Activated CD8-positive, alpha-beta memory T cell treated with anti-CD3 and anti-CD28 coated beads, Interleukin-2, amount 10 ng/mL, durations not matched to agents 7 days and 5 days (primary cell): ENCODE data around the gene TBX4. TPM values are rescaled to one million over a fixed set of nuclear protein-coding genes. Genes with fewer than 3 reads are reported as not detected.

Experiments used
- ATAC-seq: fragments of 150-1000 bp; cut with Tn5 transposase; one replicate; pipeline ENCODE4 v1.10.0; 2021; ENCODE audit warnings: moderate library complexity
- CTCF ChIA-PET: fragments of 350-600 bp; sonication (Branson Sonifier 250); formaldehyde crosslinking; loops from one replicate; lab custom pipeline; 2021; ENCODE audit warnings: antibody characterized with exemption; lab: Charles Lee
- DNase-seq: peaks from one replicate; pipeline ENCODE4 v3.0.0-alpha.2; 2020
- H3K27ac Mint-ChIP-seq: one replicate; pipeline ENCODE4 v1.8.0; 2021; ENCODE audit warnings: mild to moderate bottlenecking, mixed read lengths
- H3K27me3 Mint-ChIP-seq: one replicate; pipeline ENCODE4 v1.8.0; 2021; ENCODE audit warnings: mixed read lengths
- H3K36me3 Mint-ChIP-seq: one replicate; pipeline ENCODE4 v1.8.0; 2021; ENCODE audit warnings: mild to moderate bottlenecking, mixed read lengths
- H3K4me1 Mint-ChIP-seq: one replicate; pipeline ENCODE4 v1.8.0; 2021; ENCODE audit warnings: mixed read lengths
- H3K4me3 Mint-ChIP-seq: one replicate; pipeline ENCODE4 v1.8.0; 2021; ENCODE audit warnings: mild to moderate bottlenecking, moderate library complexity, mixed read lengths
- H3K9me3 Mint-ChIP-seq: one replicate; pipeline ENCODE4 v1.8.0; 2022; ENCODE audit warnings: low read depth, mixed read lengths
- total RNA-seq, 2 experiments: library from RNA; stranded (reverse); gene quantifications; one replicate each; pipeline ENCODE4 v1.2.3, GENCODE V29; 2021

TBX4 gene
- total RNA-seq, 2 experiments from 2014 or later: not detected

DNA sequence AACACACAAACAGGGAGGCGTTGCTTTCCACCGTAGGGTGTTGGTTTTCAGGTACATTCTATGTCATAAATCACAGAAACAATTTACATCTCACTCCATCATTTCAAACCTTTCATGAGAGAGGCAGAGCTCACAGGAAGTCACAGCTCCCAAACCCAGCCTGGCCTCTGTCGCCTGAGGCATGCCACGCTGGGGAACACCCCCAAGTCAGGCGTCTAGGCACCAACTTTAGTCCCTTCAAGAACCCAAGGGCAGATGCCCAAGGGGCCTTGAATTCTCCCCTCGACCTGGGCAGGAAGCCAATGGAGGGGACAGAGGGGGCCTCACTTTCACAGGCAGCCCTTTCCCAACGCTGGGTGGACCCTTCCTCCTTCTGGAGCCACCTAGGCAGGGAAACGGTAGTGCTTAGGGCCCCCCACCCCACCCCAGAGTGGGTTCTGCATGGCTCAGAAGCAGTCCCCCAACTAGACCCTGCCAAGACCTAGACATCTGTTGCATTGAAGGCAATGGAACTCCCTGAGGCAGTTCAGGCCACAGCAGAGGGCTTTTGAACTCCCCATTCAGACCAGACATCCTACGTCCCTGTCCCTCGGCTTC lies 10.6 kb downstream of the TBX4 start:
- Mint-ChIP-seq H3K27ac (no peak overlapping the region), H3K9me3 (no peaks in the 10 kb centered on the region), H3K4me1 (peaks cover 7% of the 10 kb centered on the region), H3K36me3 (no peaks in the 10 kb centered on the region), H3K4me3 (no peak overlapping the region), H3K27me3 (peaks cover 69% of the 10 kb centered on the region)
- DNase-seq (no peak), ATAC-seq (no peak)
- CTCF ChIA-PET: no interaction called here

DNA sequence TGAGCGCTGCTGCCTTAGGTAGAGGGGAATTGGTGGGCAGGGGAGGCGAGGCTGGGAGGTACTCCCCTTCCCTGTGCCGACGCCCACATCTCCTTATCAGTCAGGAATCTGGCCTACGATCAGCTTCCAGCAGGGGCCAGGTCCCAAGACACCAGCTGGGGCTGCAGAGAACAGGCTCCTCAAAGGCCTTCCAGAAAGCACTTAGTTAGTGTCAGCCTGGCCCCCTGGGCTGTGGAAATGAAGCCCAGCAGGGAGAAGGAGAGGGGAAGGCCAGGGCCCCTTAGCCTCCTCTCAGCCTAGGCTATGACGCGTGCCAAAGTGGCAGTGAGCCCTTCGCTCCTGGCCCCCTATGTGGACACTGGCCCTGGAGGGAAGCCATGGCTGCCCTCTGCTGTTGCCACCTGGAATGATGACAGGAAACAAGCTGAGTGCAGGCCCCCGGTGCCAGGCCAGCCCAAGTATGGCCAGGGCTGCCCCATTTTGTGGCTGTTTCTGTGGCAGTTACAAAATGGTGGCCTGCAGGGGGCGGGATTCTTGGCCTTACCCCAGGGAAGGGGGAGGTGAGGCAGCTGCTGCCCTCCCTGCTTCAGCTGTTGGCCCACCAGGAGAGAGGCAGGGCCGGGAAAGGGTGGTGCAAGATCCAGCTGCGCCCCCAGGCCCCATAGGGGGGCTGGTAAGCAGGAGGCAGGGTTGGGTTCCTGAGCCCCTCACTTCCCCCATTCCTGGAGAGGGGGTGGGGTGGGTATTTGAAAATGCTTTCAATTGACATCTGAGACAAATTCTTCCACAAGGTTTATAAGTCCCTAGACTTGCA lies 11.3 kb downstream of the TBX4 start:
- Mint-ChIP-seq H3K27ac (no peak overlapping the region), H3K4me3 (no peak overlapping the region), H3K4me1 (peaks cover 7% of the 10 kb centered on the region), H3K27me3 (peaks cover 64% of the 10 kb centered on the region), H3K9me3 (no peaks in the 10 kb centered on the region), H3K36me3 (no peaks in the 10 kb centered on the region)
- DNase-seq: no peak
- ATAC-seq: no peak
- CTCF ChIA-PET: no interaction called here

- CTCF ChIA-PET: no interaction called here
- no peak overlapping the region for H3K4me3 Mint-ChIP-seq
- H3K36me3 Mint-ChIP-seq: no peaks in the 10 kb centered on the region
- ATAC-seq (no peak), DNase-seq (no peak)
- no peaks in the 10 kb centered on the region for H3K9me3 Mint-ChIP-seq
- H3K4me1 Mint-ChIP-seq: peaks cover 7% of the 10 kb centered on the region
- H3K27me3 Mint-ChIP-seq: peaks cover 57% of the 10 kb centered on the region
- no peak overlapping the region for H3K27ac Mint-ChIP-seq
Observed at GRCh38 chr17:61464130-61464842, 12.1 kb downstream of the TBX4 start.

GRCh38 chr17:61464843-61465180 lies 12.6 kb downstream of the TBX4 start:
- Mint-ChIP-seq H3K27ac (no peak overlapping the region), H3K4me3 (no peak overlapping the region), H3K4me1 (peaks cover 7% of the 10 kb centered on the region), H3K36me3 (no peaks in the 10 kb centered on the region), H3K9me3 (no peaks in the 10 kb centered on the region), H3K27me3 (peaks cover 52% of the 10 kb centered on the region)
- DNase-seq: no peak
- CTCF ChIA-PET: no interaction called here
- no peak for ATAC-seq

DNA sequence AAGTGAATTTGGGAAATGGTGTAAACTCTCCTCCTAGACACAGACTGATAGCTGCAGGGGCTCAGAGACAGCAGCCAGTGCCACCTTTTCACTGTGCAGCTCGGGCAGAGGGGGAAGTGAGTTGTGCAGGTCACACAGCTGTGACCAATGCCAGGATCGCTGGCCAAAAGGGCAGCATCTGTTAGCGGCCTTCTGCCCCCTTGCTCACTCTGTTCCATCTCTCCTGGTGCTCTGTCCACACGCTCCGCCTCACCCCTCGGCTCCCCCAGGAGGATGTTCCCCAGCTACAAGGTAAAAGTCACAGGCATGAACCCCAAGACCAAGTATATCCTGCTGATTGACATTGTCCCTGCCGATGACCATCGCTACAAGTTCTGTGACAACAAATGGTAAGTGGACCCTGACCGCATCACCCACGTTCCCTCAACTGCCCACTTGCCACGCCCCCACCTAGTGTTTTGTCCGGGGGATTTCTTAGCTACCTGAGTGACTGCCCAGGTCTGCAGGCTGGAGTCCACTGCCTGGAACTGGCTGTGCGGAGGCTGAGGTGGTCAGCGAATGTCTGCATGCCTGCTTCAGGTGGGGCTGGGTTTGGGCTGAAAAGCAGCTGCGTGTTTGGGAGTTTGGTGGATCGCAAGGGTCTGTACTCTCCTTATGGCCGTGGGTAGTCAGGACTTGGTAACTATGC lies 13.5 kb downstream of the TBX4 start:
- CTCF ChIA-PET: no interaction called here

GRCh38 chr17:61466246-61466645 lies 14.0 kb downstream of the TBX4 start:
- no peak for ATAC-seq
- H3K27me3 Mint-ChIP-seq: peaks cover 38% of the 10 kb centered on the region
- H3K9me3 Mint-ChIP-seq: no peaks in the 10 kb centered on the region
- CTCF ChIA-PET: interaction anchor here (0.6 to 1.1 kb wide), 2 partner anchors 27 to 53 kb away, joined by 3 read pairs; no protein-coding TSS in a partner anchor
- H3K4me3 Mint-ChIP-seq: no peak overlapping the region
- no peak overlapping the region for H3K27ac Mint-ChIP-seq
- peaks cover 5% of the 10 kb centered on the region for H3K4me1 Mint-ChIP-seq
- DNase-seq: no peak
- H3K36me3 Mint-ChIP-seq: no peaks in the 10 kb centered on the region

More for the DNA sequence above, 13.5 kb downstream of the TBX4 start:
- no peak overlapping the region for H3K27ac Mint-ChIP-seq
- peaks cover 6% of the 10 kb centered on the region for H3K4me1 Mint-ChIP-seq
- DNase-seq (no peak), ATAC-seq (no peak)
- peaks cover 43% of the 10 kb centered on the region for H3K27me3 Mint-ChIP-seq
- no peaks in the 10 kb centered on the region for H3K36me3 Mint-ChIP-seq
- H3K9me3 Mint-ChIP-seq: no peaks in the 10 kb centered on the region
- no peak overlapping the region for H3K4me3 Mint-ChIP-seq

GRCh38 chr17:61467416-61468262 lies 15.4 kb downstream of the TBX4 start:
- CTCF ChIA-PET: interaction anchor here (0.8 kb wide), 1 partner anchor 33 kb away, joined by 3 read pairs; no protein-coding TSS in a partner anchor
- H3K27ac Mint-ChIP-seq: no peak overlapping the region
- no peaks in the 10 kb centered on the region for H3K36me3 Mint-ChIP-seq
- ATAC-seq (no peak), DNase-seq (no peak)
- H3K4me1 Mint-ChIP-seq: peaks cover under 1% of the 10 kb centered on the region
- H3K9me3 Mint-ChIP-seq: no peaks in the 10 kb centered on the region
- peaks cover 33% of the 10 kb centered on the region for H3K27me3 Mint-ChIP-seq
- H3K4me3 Mint-ChIP-seq: no peak overlapping the region

GRCh38 chr17:61468263-61468907 lies 16.2 kb downstream of the TBX4 start:
- no peak overlapping the region for H3K4me3 Mint-ChIP-seq
- CTCF ChIA-PET: interaction anchor here (0.8 kb wide), 1 partner anchor 32 kb away, joined by 3 read pairs; no protein-coding TSS in a partner anchor
- H3K4me1 Mint-ChIP-seq: no peaks in the 10 kb centered on the region
- no peak overlapping the region for H3K27ac Mint-ChIP-seq
- no peak for ATAC-seq
- H3K27me3 Mint-ChIP-seq: peaks cover 25% of the 10 kb centered on the region
- no peaks in the 10 kb centered on the region for H3K9me3 Mint-ChIP-seq
- DNase-seq: no peak
- H3K36me3 Mint-ChIP-seq: no peaks in the 10 kb centered on the region

DNA sequence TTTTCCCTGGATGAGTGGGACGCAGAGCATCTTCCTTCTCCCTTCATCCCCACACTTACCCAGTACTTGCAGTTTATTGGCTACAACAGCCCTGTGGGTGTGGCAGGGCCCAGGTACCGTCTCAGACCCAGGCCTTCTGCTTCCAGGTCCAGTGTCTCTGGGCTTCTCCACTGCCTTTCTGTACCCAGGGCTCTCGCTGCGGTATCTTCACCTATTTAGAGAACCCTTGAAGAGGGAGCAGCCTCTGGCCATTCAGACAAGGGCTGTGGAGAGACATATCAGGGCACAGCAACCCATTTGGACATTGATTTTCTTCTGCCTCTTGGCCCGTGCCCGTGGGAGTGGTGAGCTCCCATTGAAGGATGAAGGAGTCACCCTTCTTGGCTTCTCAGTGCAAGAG lies 17.3 kb downstream of the TBX4 start:
- peaks cover 27% of the 10 kb centered on the region for H3K27me3 Mint-ChIP-seq
- ATAC-seq (no peak), DNase-seq (no peak)
- H3K4me3 Mint-ChIP-seq: no peak overlapping the region
- H3K27ac Mint-ChIP-seq: no peak overlapping the region
- no peaks in the 10 kb centered on the region for H3K36me3 Mint-ChIP-seq
- H3K9me3 Mint-ChIP-seq: no peaks in the 10 kb centered on the region
- H3K4me1 Mint-ChIP-seq: no peaks in the 10 kb centered on the region
- CTCF ChIA-PET: interaction anchor here (0.6 kb wide), 1 partner anchor 653 kb away, joined by 3 read pairs; no protein-coding TSS in a partner anchor

GRCh38 chr17:61469949-61470348 lies 17.7 kb downstream of the TBX4 start:
- CTCF ChIA-PET: interaction anchor here (0.6 kb wide), 2 partner anchors 497 to 652 kb away, joined by 3 read pairs; no protein-coding TSS in a partner anchor
- ATAC-seq: no peak

DNA sequence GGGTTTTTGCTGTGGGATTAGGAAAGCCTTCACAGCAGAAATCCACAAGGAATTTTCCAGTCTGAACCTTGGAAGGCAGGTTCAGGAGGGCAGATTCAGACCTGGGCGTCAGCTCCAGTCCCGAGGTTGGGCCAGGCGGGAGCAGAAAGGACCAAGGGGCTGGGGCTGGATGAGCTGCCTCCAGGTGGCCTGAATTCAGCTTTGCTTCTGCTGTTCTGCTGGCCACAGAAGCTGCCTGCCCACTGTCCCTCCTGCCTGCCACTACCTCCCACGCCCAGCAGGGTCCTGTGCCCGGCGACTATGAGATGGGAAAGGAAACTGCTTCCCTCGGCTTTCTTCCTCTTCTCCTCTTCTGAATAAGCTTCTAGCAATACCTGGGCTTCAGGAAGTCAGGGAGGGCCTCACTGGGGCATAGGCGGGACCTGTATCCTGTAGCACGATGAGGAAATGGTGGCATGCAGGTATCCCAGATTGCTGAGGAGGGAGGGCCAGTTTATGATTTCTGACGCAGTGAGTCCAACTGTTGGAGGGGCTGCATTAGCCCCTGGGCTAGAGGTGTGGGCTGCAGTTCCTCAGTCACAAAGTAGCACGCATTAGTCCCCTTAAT lies 18.4 kb downstream of the TBX4 start:
- no peaks in the 10 kb centered on the region for H3K9me3 Mint-ChIP-seq
- no peak overlapping the region for H3K4me3 Mint-ChIP-seq
- DNase-seq: no peak
- CTCF ChIA-PET: interaction anchor here (1.0 kb wide), 1 partner anchor 499 kb away, joined by 3 read pairs; no protein-coding TSS in a partner anchor
- H3K36me3 Mint-ChIP-seq: no peaks in the 10 kb centered on the region
- peaks cover 34% of the 10 kb centered on the region for H3K27me3 Mint-ChIP-seq
- no peak overlapping the region for H3K27ac Mint-ChIP-seq
- H3K4me1 Mint-ChIP-seq: peaks cover 2% of the 10 kb centered on the region
- ATAC-seq: no peak

More at GRCh38 chr17:61469949-61470348, 17.7 kb downstream of the TBX4 start:
- Mint-ChIP-seq H3K27ac (no peak overlapping the region), H3K36me3 (no peaks in the 10 kb centered on the region), H3K4me3 (no peak overlapping the region), H3K27me3 (peaks cover 29% of the 10 kb centered on the region), H3K4me1 (no peaks in the 10 kb centered on the region), H3K9me3 (no peaks in the 10 kb centered on the region)
- no peak for DNase-seq
